ENCODE data around the gene WRAP53. TPM values are rescaled to one million over a fixed set of nuclear protein-coding genes. Genes with fewer than 3 reads are reported as not detected.

Gene WRAP53
- total and polyA plus RNA-seq, 7 donors, result 4.5 to 14.4 (median 6.5) TPM

DNA sequence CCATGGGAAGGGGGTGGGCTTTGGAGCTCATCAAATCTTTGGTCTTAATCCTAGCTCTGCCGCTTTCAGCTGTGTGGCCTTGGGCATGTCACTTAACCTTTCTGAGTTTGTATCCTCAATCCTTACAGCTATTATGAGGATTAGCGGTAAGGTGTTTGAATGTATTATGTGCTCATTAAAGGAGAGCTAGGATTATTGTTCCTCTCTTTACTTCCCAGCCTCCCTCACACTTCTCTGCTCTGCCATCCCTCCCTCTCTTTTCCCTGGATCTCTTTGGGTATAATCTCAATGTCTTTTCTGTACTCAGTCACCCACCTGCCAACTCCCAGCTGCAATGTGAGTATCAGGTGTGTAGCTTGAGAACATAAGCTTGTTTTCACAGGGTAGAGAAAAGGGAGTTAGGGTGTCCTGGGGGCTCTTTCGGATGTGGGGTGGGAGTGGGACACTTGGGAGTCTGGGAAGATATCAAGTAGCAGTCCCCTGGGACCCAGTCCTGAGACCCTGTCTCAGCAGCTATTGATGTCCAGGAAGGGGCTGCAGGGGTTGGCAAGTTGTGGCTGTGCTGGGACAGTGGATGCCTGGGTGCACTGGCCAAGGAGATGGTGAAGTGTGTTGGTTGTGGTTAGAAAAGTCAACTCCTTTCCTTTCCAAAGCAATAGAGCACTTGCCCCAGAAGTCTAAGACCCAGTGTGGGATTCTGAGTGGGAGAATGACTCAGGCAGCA lies 18.5 kb downstream of the WRAP53 start:
- peaks cover 7% of the 10 kb centered on the region for H3K4me1 ChIP-seq
- WGBS, 3 donors, result 83 to 91% (median 90%) methylated on average over 3 of the region's 3 CpGs
- no peak overlapping the region for H3K4me3 ChIP-seq
- DNase-seq, result no peak
- TF ChIP-seq, protein P1, sequence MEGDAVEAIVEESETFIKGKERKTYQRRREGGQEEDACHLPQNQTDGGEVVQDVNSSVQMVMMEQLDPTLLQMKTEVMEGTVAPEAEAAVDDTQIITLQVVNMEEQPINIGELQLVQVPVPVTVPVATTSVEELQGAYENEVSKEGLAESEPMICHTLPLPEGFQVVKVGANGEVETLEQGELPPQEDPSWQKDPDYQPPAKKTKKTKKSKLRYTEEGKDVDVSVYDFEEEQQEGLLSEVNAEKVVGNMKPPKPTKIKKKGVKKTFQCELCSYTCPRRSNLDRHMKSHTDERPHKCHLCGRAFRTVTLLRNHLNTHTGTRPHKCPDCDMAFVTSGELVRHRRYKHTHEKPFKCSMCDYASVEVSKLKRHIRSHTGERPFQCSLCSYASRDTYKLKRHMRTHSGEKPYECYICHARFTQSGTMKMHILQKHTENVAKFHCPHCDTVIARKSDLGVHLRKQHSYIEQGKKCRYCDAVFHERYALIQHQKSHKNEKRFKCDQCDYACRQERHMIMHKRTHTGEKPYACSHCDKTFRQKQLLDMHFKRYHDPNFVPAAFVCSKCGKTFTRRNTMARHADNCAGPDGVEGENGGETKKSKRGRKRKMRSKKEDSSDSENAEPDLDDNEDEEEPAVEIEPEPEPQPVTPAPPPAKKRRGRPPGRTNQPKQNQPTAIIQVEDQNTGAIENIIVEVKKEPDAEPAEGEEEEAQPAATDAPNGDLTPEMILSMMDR (IDR thresholded peaks at IDR 0.05), result no peak
- peaks cover 0 to 68% (median 21%) of the 10 kb centered on the region in 3 donors for H3K27me3 ChIP-seq (ENCODE audit: insufficient read depth in 3 of 3, low read length in 2 of 3)
- no peaks in the 10 kb centered on the region for H3K9me3 ChIP-seq
- intact Hi-C loops (cut with DNase I), result no loop called here
- H3K36me3 ChIP-seq (ENCODE audit: insufficient read depth in 1 of 2, low read depth in 1 of 2), result peaks cover 3 to 13% of the 10 kb centered on the region in 2 donors
- ATAC-seq, result no peak
- no peak overlapping the region for H3K27ac ChIP-seq

DNA sequence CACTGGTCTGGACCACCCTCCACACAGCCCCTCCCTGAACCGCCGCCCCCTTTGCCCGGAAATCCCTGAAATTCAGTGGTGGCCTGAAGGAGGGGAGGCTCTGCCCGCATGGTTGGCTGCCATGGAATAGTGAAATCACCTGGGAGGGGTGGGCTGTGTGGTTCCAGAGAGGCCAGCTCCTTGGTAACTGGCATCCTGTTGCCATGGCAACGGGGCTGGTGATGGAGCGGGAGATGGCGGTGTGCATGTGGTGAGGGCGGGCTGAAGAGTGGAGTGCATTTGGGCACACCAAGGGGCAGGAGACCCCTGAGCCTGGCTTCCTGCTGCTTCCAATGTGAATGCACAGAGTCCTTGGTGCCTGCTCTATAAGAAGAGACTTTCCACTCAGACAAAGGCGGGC lies 19.2 kb downstream of the WRAP53 start:
- whole genome bisulfite sequencing, 3 donors, result 67 to 77% (median 72%) methylated on average over 9 of the region's 9 CpGs

DNA sequence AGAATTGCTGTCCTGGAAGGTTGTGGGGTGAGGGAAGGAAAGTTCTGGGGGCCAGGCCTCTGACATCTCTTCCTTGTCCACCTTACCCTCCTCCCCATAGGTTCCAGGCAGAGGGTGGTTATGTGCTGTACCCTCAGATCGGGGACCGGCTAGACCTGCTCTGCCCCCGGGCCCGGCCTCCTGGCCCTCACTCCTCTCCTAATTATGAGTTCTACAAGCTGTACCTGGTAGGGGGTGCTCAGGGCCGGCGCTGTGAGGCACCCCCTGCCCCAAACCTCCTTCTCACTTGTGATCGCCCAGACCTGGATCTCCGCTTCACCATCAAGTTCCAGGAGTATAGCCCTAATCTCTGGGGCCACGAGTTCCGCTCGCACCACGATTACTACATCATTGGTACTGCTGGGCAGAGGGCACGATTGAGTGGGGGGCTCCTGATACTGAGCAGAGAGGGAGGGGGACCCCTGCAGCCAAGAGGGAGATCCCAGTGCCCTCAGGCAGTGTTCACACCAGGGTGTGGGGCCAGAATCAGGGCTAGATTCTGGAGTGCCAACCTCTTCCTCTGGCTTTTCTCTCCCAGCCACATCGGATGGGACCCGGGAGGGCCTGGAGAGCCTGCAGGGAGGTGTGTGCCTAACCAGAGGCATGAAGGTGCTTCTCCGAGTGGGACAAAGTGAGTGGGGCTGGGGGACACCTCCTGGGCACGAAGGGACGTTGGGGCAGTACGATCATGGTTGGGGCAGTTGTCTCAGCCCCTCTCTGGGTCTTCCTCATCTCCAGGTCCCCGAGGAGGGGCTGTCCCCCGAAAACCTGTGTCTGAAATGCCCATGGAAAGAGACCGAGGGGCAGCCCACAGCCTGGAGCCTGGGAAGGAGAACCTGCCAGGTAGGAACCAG lies 19.8 kb downstream of the WRAP53 start:
- H3K36me3 ChIP-seq (ENCODE audit: insufficient read depth in 1 of 2, low read depth in 1 of 2), result peaks cover 0 to under 1% of the 10 kb centered on the region in 2 donors
- no peaks in the 10 kb centered on the region for H3K9me3 ChIP-seq
- intact Hi-C loops (cut with DNase I), result no loop called here
- H3K4me1 ChIP-seq, result peaks cover 7% of the 10 kb centered on the region
- peaks cover 0 to 74% (median 21%) of the 10 kb centered on the region in 3 donors for H3K27me3 ChIP-seq (ENCODE audit: insufficient read depth in 3 of 3, low read length in 2 of 3)
- H3K4me3 ChIP-seq, result no peak overlapping the region
- TF ChIP-seq, protein P1 (IDR thresholded peaks at IDR 0.05), result no peak
- WGBS, 3 donors, result 76 to 83% (median 81%) methylated on average over 21 to 22 of the region's 22 CpGs
- H3K27ac ChIP-seq, result no peak overlapping the region
- DNase-seq, result no peak
- no peak for ATAC-seq

More for the DNA sequence above, 19.2 kb downstream of the WRAP53 start:
- no peak for ATAC-seq
- Histone ChIP-seq H3K9me3 (no peaks in the 10 kb centered on the region), H3K4me1 (peaks cover 7% of the 10 kb centered on the region), H3K36me3 (ENCODE audit: insufficient read depth in 1 of 2, low read depth in 1 of 2) (peaks cover 3 to 7% of the 10 kb centered on the region in 2 donors), H3K27me3 (ENCODE audit: insufficient read depth in 3 of 3, low read length in 2 of 3) (peaks cover 0 to 69% (median 22%) of the 10 kb centered on the region in 3 donors), H3K4me3 (no peak overlapping the region), H3K27ac (no peak overlapping the region)
- DNase-seq, result no peak
- TF ChIP-seq, protein P1 (IDR thresholded peaks at IDR 0.05), result no peak
- intact Hi-C loops (cut with DNase I), result no loop called here

DNA sequence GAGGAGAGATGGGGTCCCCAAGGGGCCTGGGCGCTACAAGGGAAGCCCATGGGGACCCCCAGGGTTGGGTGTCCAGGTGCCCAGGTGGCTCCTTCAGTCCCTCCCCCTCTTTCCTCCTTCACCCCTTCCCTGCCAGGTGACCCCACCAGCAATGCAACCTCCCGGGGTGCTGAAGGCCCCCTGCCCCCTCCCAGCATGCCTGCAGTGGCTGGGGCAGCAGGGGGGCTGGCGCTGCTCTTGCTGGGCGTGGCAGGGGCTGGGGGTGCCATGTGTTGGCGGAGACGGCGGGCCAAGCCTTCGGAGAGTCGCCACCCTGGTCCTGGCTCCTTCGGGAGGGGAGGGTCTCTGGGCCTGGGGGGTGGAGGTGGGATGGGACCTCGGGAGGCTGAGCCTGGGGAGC lies 20.8 kb downstream of the WRAP53 start:
- no peak overlapping the region for H3K4me3 ChIP-seq
- H3K27me3 ChIP-seq (ENCODE audit: insufficient read depth in 3 of 3, low read length in 2 of 3), result peaks cover 0 to 77% (median 20%) of the 10 kb centered on the region in 3 donors
- TF ChIP-seq, protein P1 (IDR thresholded peaks at IDR 0.05), result no peak
- WGBS, 3 donors, result 64 to 88% (median 78%) methylated on average over 4 to 11 of the region's 11 CpGs
- no peaks in the 10 kb centered on the region for H3K9me3 ChIP-seq
- H3K4me1 ChIP-seq, result peaks cover 7% of the 10 kb centered on the region
- intact Hi-C loops (cut with DNase I), result no loop called here
- no peak overlapping the region for H3K27ac ChIP-seq
- ATAC-seq (no peak), DNase-seq (no peak)
- H3K36me3 ChIP-seq (ENCODE audit: insufficient read depth in 1 of 2, low read depth in 1 of 2), result no peaks in the 10 kb centered on the region

Measured in psoas muscle (tissue), 8 donors.